GM12873 (cell line): Measurements from ENCODE around the gene LIN28A.

Experiments used
- TF ChIP-seq, protein P1 (sequence below): IDR thresholded peaks from 2 replicates; pipeline ENCODE4 v1.5.1; 2012; ENCODE audit warnings: low read depth, mild to moderate bottlenecking, moderate library complexity, low read length, control low read depth; ENCODE audit not compliant: insufficient read depth; ENCODE audit errors: missing control alignments

Gene LIN28A

DNA sequence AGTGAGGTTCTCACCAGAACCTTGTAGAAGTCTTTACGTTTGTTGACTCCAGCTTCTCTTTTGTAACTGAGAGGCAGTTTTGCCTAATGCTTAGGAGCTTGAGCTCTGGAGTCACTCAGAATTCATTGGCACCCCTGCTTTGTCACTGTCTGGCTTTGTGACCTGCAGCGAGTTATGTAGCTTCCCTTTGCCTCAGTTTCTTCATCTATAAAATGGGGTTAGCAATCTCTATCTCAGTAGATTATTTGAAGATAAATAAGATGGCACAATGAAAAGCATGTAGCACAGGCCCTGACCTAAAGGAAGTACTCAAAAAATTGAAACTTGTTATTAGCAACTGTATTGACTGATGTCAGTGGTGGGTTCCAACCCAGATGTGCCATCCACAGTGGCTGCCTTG lies 29.6 kb downstream of the LIN28A start:
- TF ChIP-seq, protein P1, sequence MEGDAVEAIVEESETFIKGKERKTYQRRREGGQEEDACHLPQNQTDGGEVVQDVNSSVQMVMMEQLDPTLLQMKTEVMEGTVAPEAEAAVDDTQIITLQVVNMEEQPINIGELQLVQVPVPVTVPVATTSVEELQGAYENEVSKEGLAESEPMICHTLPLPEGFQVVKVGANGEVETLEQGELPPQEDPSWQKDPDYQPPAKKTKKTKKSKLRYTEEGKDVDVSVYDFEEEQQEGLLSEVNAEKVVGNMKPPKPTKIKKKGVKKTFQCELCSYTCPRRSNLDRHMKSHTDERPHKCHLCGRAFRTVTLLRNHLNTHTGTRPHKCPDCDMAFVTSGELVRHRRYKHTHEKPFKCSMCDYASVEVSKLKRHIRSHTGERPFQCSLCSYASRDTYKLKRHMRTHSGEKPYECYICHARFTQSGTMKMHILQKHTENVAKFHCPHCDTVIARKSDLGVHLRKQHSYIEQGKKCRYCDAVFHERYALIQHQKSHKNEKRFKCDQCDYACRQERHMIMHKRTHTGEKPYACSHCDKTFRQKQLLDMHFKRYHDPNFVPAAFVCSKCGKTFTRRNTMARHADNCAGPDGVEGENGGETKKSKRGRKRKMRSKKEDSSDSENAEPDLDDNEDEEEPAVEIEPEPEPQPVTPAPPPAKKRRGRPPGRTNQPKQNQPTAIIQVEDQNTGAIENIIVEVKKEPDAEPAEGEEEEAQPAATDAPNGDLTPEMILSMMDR, result no peak

DNA sequence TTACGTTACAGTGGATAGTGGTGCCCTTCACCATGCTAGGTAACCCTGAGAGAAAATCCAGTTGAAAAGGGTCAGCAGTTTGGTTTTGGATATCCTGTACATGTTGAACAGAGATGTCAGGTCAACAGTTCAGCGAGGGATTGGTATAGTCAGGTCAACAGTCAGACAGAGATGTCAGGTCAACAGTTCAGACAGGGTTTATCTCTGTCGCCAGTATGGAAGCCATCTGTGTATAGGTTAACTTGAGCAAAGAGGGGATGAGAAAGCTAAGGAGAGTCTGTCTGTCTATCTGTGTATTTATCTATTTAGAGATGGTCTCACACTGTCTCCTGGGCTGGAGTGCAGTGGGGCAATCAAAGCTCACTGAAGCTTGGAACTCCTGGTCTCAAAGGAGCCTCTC lies 39.3 kb downstream of the LIN28A start:
- TF ChIP-seq, protein P1, result no peak

DNA sequence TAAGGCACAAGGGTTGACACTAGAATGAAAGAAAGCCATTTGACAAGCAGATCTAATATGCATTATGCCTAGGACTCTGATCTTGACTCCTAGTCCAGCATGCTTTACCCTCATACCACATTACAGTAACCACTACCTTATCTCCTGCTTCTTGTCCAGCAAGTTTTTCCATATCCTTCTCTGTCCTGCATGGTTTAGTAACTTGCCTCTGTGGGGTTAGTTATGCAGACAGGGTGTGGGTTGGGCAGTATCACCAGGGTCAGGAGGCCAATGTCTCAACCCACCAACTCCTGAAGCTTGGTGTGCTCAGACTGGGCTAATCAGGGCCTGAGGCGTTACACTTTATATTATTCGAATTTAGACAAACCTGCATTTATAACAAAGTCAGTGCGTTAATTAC lies 40.3 kb downstream of the LIN28A start:
- TF ChIP-seq, protein P1, result no peak

GRCh38 chr1:26452459-26453183 lies 42.0 kb downstream of the LIN28A start:
- TF ChIP-seq, protein P1, result no peak

- TF ChIP-seq, protein P1, result no peak
These were observed 48.5 kb downstream of the LIN28A start for GRCh38 chr1:26459148-26459547.

DNA sequence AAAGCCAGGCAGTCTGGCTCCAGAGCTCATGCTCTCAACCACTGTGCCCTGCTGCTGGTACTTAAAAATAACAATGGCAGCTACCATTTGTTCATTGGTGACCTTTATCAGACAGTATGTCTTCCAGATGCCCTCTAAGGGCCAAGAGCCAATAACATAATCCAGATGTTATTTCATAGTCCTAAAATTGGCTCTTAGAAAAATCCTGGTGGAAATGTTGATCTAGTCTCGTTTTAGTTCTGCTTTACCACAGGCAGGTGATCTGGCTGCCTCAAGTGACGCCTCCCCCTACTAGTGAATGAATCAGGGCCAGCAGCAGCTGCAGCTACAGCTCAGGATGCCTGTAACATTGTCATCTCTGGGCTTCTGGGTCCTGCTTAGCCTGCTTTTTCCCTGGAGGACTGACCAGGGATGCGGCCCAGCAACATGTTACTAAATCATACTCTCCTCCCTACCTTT lies 49.0 kb downstream of the LIN28A start:
- TF ChIP-seq, protein P1, result no peak

GRCh38 chr1:26468911-26469310 lies 58.3 kb downstream of the LIN28A start:
- TF ChIP-seq, protein P1, result no peak
